GM12891 (cell line): ENCODE measurements around the gene HIRA.

Source experiments
- POLR2A ChIP-seq: IDR thresholded peaks from 2 replicates; pipeline ENCODE4 v1.6.1; 2011; ENCODE audit warnings: low read depth, low read length, control low read depth
- POLR2AphosphoS5 ChIP-seq: IDR thresholded peaks from 2 replicates; pipeline ENCODE4 v1.6.1; 2011; ENCODE audit warnings: low read depth, low read length, control low read depth
- TAF1 ChIP-seq: IDR thresholded peaks from 2 replicates; pipeline ENCODE4 v1.6.1; 2011; ENCODE audit warnings: low read depth, low read length, control low read depth

- TF ChIP-seq TAF1 = no peak
- no peak for TF ChIP-seq POLR2A
- no peak for TF ChIP-seq POLR2AphosphoS5
These were observed 58.1 kb downstream of the HIRA start for GRCh38 chr22:19373450-19373849.
